DLD1 (cell line): ENCODE results near the gene CCSER2.
"Not testable (repeated sequence)": the region's sequence is repeated elsewhere in the genome, so short reads cannot be mapped to it uniquely, and the experiment has no call there.

Source experiments
- in situ Hi-C: cut with HindIII; loops from 2 replicates; pipeline ENCODE4 v1.10.0; 2017; ENCODE audit warnings: low sequenced_read_pairs

Gene CCSER2

GRCh38 chr10:84517554-84517953 is 189.2 kb downstream of the CCSER2 start:
- in situ Hi-C loops, result no loop called here

GRCh38 chr10:84519235-84519634 is 190.8 kb downstream of the CCSER2 start:
- in situ Hi-C loops, result no loop called here

DNA sequence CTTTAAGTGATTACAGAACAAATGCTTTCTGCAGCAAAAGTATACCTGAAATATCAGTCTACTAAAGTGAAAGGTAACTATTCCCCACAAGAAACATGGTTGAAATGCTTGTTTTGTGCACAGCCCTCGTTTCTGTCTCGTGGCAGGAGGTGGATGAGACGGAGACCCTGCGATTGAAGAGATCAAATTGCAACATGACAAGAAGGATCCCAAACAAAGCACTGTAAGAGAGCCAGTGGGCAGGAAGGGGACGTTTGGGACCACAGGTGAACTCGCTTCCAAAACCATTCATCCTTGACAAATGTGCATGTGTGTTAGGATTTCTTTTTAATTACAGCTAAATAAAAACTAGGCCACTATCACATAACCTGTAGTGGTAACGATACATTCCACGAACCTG is 192.6 kb downstream of the CCSER2 start:
- in situ Hi-C loops, result no loop called here

DNA sequence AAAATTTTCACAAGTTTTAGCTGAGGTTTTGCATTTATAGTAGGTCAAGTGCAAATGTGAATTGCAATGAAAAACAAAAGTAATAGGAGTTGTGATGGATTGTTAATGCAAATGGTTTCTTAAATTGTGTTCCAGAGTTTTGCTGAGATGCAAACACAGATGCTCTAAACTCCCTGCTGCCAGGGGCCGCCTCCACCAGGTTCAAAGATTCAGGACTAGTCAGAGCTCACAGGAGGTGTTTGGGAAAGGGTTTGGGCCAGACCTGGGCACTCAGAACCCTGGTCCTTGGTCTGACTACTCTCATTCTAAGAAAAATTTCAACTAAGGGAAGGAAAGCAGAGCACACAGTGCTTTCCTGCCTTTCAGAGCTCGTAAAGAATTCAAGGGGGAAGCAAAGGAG is 193.1 kb downstream of the CCSER2 start:
- in situ Hi-C loops, result no loop called here

- in situ Hi-C loops, result no loop called here
Observed at GRCh38 chr10:84522612-84523462, 194.4 kb downstream of the CCSER2 start.

GRCh38 chr10:84523526-84523925 is 195.1 kb downstream of the CCSER2 start:
- in situ Hi-C loops, result no loop called here

DNA sequence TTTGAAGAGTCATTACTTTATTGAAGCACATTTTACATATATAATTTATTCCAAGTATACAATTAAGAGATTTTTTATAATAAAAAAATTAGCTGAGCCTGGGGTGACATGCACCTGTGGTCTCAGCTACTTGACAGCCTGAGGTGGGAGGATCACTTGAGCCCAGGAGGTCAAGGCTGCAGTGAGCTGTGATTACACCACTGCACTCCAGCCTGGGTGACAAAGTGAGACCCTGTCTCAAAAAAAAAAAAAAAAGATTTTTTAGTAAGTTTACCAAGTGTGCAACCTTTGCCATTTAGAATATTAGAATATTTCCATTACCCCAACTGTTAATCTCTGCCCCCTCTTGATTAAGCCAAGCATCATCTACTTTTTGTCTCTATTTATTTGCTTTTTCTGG is 196.0 kb downstream of the CCSER2 start:
- in situ Hi-C loops, result no loop called here

- in situ Hi-C loops, result no loop called here
Observed at GRCh38 chr10:84525120-84525806, 196.9 kb downstream of the CCSER2 start.

DNA sequence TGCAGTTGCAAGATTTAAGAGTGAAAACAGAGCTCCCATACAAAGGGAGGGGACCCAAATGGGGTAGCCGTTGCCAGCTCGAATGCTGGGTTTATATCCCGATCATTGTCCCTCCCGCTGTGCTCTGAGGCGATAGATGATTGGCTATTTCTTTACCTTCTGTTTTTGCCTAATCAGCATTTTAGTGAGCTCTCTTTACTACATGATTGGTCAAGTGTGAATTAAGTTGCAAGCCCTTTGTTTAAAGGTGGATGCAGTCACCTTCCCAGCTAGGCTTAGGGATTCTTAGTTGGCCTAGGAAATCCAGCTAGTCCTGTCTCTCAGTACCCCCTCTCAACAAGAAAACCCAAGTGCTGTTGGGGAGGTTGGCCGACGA is 197.4 kb downstream of the CCSER2 start:
- in situ Hi-C loops, result not testable (repeated sequence)

- in situ Hi-C loops, result not testable (repeated sequence)
Observed at GRCh38 chr10:84527386-84527785, 199.0 kb downstream of the CCSER2 start.

DNA sequence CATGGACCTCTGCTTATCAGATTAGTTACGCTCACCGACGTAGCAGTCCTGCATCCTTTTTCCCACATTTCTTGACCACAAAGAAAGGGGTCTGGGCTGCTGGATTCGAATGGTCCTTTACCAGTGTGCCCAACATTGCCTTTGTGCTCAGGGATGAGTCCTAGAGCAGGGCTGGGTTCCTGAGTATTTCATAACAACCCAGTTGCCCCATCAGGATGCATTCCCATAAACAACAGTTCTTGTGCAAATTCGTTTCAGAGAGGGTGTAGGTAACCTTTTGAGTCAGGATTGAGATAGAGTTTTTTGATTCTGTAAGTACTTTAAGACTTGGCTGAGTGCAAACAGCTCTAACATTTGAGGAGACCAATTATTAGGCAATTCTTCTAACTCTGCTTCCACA is 200.1 kb downstream of the CCSER2 start:
- in situ Hi-C loops, result not testable (repeated sequence)

- in situ Hi-C loops, result no loop called here
Observed at GRCh38 chr10:84530724-84531325, 202.4 kb downstream of the CCSER2 start.

GRCh38 chr10:84531396-84531795 is 203.0 kb downstream of the CCSER2 start:
- in situ Hi-C loops, result no loop called here

GRCh38 chr10:84534168-84534567 is 205.8 kb downstream of the CCSER2 start:
- in situ Hi-C loops, result no loop called here

GRCh38 chr10:84537447-84537931 is 209.1 kb downstream of the CCSER2 start:
- in situ Hi-C loops, result no loop called here

- in situ Hi-C loops, result no loop called here
Observed at GRCh38 chr10:84538036-84538435, 209.6 kb downstream of the CCSER2 start.

DNA sequence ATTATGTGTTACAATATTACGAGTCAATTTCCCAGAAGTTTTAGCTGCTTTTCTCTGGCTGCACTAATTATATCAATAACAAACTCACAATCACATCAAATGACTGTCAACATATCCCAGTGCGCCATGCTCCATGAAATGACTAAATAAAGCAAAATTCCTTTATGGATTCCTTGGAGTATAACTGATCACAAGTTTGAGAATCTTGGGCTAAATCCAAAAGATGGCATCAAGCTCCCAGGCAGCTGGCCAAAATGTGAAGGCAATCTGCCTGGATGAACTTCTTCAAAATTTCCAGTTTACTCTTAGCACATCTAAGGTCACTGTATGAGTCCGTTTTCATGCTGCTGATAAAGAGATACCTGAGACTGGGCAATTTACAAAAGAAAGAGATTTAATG is 210.8 kb downstream of the CCSER2 start:
- in situ Hi-C loops, result no loop called here

DNA sequence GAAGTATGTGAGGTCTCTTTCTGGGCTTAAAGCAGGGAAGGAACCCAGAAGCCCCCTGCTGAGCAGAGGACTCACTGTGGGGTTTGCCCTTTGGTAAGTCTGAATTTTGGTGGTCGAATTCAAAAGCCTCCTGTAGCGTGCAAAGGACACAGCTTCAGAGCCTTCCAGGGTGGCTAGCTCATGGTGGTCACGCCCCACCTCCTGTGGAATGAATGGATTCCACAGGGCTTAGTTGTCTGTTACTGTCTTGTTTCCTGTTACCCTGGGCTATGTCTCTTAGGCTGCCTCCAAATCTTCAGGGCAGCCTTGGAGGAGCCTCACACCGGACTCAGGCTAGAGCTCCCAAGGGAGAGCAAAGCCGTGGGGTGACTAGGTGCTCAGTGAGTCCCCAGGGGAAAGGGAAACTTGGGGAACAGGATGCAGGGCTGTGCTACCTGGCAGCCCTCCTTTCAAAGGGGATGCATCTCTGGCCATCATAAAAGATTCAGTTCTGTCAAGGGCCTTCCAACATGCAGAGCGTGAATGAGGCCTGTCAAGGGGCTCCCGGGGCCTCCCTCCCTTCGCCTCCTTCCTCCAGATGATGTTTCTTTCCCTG is 211.7 kb downstream of the CCSER2 start:
- in situ Hi-C loops, result no loop called here

- in situ Hi-C loops, result no loop called here
Observed at GRCh38 chr10:84540617-84541288, 212.4 kb downstream of the CCSER2 start.

- in situ Hi-C loops, result no loop called here
Observed at GRCh38 chr10:84541289-84541637, 212.9 kb downstream of the CCSER2 start.
